Suprapubic skin (tissue), 4 donors: Measurements from ENCODE around the gene SOX8. TPM values are rescaled to one million over a fixed set of nuclear protein-coding genes. Genes with fewer than 3 reads are reported as not detected.
A peak's percentile ranks its signal among the peaks of the same experiment; 100 is the strongest.

Experiments used
- DNase-seq, 2 donors: peaks; one replicate each; pipeline ENCODE4 v3.0.0-alpha.2; 2019; ENCODE audit warnings: low spot score in 2 of 2
- H3K27ac ChIP-seq: fragments of 200-600 bp; sonication (generic); one replicate; pipeline ENCODE4 v1.5.1; 2019
- H3K27me3 ChIP-seq: fragments of 200-600 bp; sonication (generic); one replicate; pipeline ENCODE4 v1.5.1; 2019
- H3K36me3 ChIP-seq: fragments of 200-600 bp; sonication (generic); one replicate; pipeline ENCODE4 v1.5.1; 2019
- H3K4me1 ChIP-seq: fragments of 200-600 bp; sonication (generic); one replicate; pipeline ENCODE4 v1.5.1; 2019
- H3K4me3 ChIP-seq: fragments of 200-600 bp; sonication (generic); one replicate; pipeline ENCODE4 v1.5.1; 2019; ENCODE audit warnings: mild to moderate bottlenecking
- H3K9me3 ChIP-seq: fragments of 200-600 bp; sonication (generic); one replicate; pipeline ENCODE4 v1.5.1; 2019
- EP300 ChIP-seq: sonication (generic); formaldehyde crosslinking; IDR thresholded peaks from one replicate; pipeline ENCODE4 v1.6.1; 2017; ENCODE audit warnings: antibody characterized with exemption
- POLR2A ChIP-seq, 2 donors: fragments of 450-650 bp; IDR thresholded peaks; one replicate each; pipeline ENCODE4 v1.6.1; 2017; ENCODE audit warnings: antibody characterized with exemption in 2 of 2, mild to moderate bottlenecking in 2 of 2, moderate library complexity in 2 of 2
- POLR2AphosphoS5 ChIP-seq, 3 donors: sonication (generic); formaldehyde crosslinking; IDR thresholded peaks; one replicate each; pipeline ENCODE4 v1.6.1; 2017; ENCODE audit warnings: antibody characterized with exemption in 3 of 3
- WGBS: methylation state at CpG from one replicate; pipeline ENCODE4 v1.1.5; 2018; 5-methylcytosine and 5-hydroxymethylcytosine counted together
- total RNA-seq, 4 donors: library from RNA; depleted of rRNA; stranded (reverse); fragments of >200 nt; gene quantifications; one replicate each; pipeline ENCODE4 v1.1.0, GENCODE V29; 2016
- TF ChIP-seq, protein P1 (sequence below), 2 donors: fragments of 200-600 bp in 1 of 2; fragments of 450-650 bp in 1 of 2; sonication (generic) in 1 of 2; IDR thresholded peaks; one replicate each; pipeline ENCODE4 v1.5.1; 2016 to 2019; ENCODE audit warnings: antibody characterized with exemption in 2 of 2, mild to moderate bottlenecking in 1 of 2, moderate library complexity in 1 of 2

SOX8 gene
- total RNA-seq, 4 donors from 2014 or later: 4.0 to 12.2 (median 7.3) TPM

DNA sequence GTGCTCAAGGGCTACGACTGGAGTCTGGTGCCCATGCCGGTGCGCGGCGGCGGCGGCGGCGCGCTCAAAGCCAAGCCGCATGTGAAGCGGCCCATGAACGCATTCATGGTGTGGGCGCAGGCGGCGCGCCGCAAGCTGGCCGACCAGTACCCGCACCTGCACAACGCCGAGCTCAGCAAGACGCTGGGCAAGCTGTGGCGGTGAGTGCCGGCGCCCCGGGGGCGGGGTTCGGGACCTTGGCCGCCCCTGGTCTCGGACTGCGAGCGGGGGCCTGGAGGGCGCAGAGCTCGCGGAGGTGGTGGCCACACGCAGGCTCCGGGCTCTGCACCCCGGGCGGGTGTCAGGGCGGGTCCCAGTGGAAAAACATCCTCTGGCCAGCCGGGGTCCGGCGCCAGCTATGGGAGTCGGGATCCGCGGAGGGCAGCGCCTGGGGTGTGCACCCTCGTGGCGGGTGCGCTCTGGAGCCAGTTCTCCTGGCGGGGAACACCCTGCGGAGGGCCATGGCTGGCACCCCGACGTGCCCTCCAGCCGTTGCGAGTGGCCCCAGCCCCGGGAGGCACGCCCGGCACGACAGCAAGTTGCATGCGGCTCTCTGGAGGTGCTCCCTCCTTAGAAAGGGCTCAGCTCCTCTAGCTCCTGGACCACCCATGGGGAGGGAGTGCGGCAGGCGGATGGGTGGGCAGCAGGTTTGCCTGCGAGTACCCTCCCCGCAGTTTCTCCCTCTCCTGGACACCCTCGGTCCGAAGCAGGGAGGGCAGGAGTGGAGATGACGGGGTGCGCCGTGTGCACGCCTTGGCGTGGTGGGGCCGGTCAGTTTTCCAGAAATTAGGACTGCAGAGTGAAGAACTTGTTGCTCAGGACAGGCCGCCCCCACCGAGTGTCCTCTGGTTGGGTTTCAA, 824 bp downstream of the SOX8 start:
- no peaks in the 10 kb centered on the region for H3K9me3 ChIP-seq
- peaks cover 32% of the 10 kb centered on the region for H3K4me1 ChIP-seq
- TF ChIP-seq, protein P1, sequence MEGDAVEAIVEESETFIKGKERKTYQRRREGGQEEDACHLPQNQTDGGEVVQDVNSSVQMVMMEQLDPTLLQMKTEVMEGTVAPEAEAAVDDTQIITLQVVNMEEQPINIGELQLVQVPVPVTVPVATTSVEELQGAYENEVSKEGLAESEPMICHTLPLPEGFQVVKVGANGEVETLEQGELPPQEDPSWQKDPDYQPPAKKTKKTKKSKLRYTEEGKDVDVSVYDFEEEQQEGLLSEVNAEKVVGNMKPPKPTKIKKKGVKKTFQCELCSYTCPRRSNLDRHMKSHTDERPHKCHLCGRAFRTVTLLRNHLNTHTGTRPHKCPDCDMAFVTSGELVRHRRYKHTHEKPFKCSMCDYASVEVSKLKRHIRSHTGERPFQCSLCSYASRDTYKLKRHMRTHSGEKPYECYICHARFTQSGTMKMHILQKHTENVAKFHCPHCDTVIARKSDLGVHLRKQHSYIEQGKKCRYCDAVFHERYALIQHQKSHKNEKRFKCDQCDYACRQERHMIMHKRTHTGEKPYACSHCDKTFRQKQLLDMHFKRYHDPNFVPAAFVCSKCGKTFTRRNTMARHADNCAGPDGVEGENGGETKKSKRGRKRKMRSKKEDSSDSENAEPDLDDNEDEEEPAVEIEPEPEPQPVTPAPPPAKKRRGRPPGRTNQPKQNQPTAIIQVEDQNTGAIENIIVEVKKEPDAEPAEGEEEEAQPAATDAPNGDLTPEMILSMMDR (IDR thresholded peaks at IDR 0.05): no peak
- TF ChIP-seq POLR2A (IDR thresholded peaks at IDR 0.05) (no peak), EP300 (no peak), POLR2AphosphoS5 (IDR thresholded peaks at IDR 0.05) (no peak)
- DNase-seq: no peak
- no peaks in the 10 kb centered on the region for H3K36me3 ChIP-seq
- 50% methylated on average over 13 of the region's 76 CpGs for WGBS
- peak overlapping the region; percentile 23 for H3K27ac ChIP-seq
- peaks cover 87% of the 10 kb centered on the region for H3K27me3 ChIP-seq
- H3K4me3 ChIP-seq: peak overlapping the region; percentile 60

GRCh38 chr16:983044-984030, 1.8 kb downstream of the SOX8 start:
- Histone ChIP-seq H3K4me3 (peak overlapping the region; percentile 60), H3K36me3 (no peaks in the 10 kb centered on the region), H3K4me1 (peaks cover 30% of the 10 kb centered on the region), H3K9me3 (no peaks in the 10 kb centered on the region), H3K27me3 (peaks cover 95% of the 10 kb centered on the region), H3K27ac (no peak overlapping the region)
- TF ChIP-seq POLR2AphosphoS5 (IDR thresholded peaks at IDR 0.05) (no peak), EP300 (no peak), POLR2A (IDR thresholded peaks at IDR 0.05) (no peak)
- TF ChIP-seq, protein P1 (IDR thresholded peaks at IDR 0.05): no peak
- DNase-seq: no peak
- 54% methylated on average over 12 of the region's 59 CpGs for WGBS

GRCh38 chr16:984121-984694, 2.6 kb downstream of the SOX8 start:
- no peaks in the 10 kb centered on the region for H3K9me3 ChIP-seq
- peak overlapping the region; percentile 60 for H3K4me3 ChIP-seq
- H3K27me3 ChIP-seq: peaks cover 95% of the 10 kb centered on the region
- 79% methylated on average over 14 of the region's 22 CpGs for WGBS
- TF ChIP-seq, protein P1 (IDR thresholded peaks at IDR 0.05): no peak
- TF ChIP-seq POLR2A (IDR thresholded peaks at IDR 0.05) (no peak), EP300 (no peak), POLR2AphosphoS5 (IDR thresholded peaks at IDR 0.05) (no peak)
- no peak for DNase-seq
- H3K4me1 ChIP-seq: peaks cover 30% of the 10 kb centered on the region
- no peak overlapping the region for H3K27ac ChIP-seq
- no peaks in the 10 kb centered on the region for H3K36me3 ChIP-seq

GRCh38 chr16:984736-985636, 3.4 kb downstream of the SOX8 start:
- Histone ChIP-seq H3K27ac (no peak overlapping the region), H3K4me1 (peaks cover 25% of the 10 kb centered on the region), H3K4me3 (no peak overlapping the region), H3K36me3 (no peaks in the 10 kb centered on the region), H3K9me3 (no peaks in the 10 kb centered on the region), H3K27me3 (peaks cover 94% of the 10 kb centered on the region)
- 97% methylated on average over 33 of the region's 78 CpGs for WGBS
- no peak for DNase-seq
- TF ChIP-seq POLR2A (IDR thresholded peaks at IDR 0.05) (no peak), POLR2AphosphoS5 (IDR thresholded peaks at IDR 0.05) (no peak), EP300 (no peak)
- TF ChIP-seq, protein P1 (IDR thresholded peaks at IDR 0.05): no peak
